HEK293T (cell line): ENCODE data around the gene INPP4B.

Source experiments
- FOXA1 ChIP-seq: fragments of 450-650 bp; IDR thresholded peaks from 2 replicates; pipeline ENCODE4 v1.6.1; 2016; ENCODE audit warnings: mild to moderate bottlenecking
- FOXK2 ChIP-seq: fragments of 450-650 bp; IDR thresholded peaks from 2 replicates; pipeline ENCODE4 v1.6.1; 2016; ENCODE audit warnings: mild to moderate bottlenecking
- NFRKB ChIP-seq: fragments of 450-650 bp; IDR thresholded peaks from 2 replicates; pipeline ENCODE4 v1.6.1; 2016; ENCODE audit warnings: mild to moderate bottlenecking, moderate library complexity

DNA sequence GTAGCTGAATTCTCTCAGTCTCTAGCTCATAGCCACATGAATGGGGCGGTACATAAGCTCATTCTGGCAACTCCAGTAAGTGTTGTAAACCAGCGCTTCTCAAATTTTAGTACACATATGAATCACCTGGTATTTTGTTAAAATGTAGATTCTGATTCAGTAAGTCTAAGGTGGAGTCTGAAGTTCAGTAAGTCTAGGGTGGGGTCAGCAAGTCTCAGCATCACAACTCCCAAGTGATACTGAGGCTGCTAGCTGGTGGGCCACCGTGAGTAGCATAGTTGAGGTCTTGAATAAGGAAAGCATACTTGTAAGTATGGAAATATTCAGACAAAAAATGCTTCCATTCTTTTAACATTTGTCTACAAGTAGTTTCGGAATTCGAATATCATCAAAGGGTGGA is 36.1 kb upstream of the INPP4B start:
- no peak for TF ChIP-seq FOXK2
- TF ChIP-seq NFRKB = no peak
- no peak for TF ChIP-seq FOXA1
